HG03469 (cell line): ENCODE measurements around the gene NCKAP5.

Source experiments
- ATAC-seq: cut with Tn5 transposase; IDR thresholded peaks from one replicate; pipeline ENCODE4 v1.9.1; 2021; ENCODE audit warnings: mild to moderate bottlenecking, moderate library complexity, moderate number of reproducible peaks; ENCODE audit not compliant: unreplicated experiment

Gene NCKAP5

DNA sequence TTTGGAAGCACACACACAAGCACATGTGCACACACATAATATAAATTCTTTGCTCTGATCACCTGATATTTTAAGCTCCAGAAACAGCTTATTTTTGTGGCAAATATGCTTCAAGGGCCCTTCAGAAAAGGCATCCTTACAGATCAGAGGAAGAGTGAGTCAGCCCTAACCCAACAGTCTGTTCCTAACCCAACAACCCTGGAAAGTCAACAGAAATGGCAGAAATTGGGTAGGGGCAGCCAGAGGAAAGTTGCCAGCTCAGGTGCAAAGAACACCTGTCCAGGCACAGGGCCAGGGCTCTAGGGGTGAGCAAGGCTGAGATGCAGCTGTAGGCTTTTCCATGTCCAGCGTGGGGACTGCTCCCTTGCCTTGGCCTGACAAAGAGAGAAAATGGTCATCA, 6.4 kb upstream of the NCKAP5 start:
- no peak for ATAC-seq

DNA sequence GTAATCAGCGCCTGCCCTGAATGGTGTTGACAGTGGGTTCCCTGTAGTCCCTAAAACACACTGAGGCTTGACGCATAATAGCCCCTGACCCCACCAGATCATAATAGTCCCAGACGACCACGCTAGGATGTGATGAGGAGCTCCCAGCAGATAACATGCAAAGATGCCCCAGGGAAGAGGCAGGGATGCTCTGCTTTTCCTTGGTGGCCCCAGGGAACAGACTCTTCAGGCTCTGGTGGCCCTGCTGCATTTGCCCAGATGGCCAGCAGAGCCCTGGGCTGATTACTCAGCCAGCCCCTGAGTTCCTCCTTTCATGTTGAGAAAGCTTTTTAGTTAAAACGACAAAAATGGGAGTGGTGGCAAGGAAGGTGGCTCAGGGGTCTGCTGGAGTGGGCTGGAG, 5.9 kb upstream of the NCKAP5 start:
- ATAC-seq, result no peak

DNA sequence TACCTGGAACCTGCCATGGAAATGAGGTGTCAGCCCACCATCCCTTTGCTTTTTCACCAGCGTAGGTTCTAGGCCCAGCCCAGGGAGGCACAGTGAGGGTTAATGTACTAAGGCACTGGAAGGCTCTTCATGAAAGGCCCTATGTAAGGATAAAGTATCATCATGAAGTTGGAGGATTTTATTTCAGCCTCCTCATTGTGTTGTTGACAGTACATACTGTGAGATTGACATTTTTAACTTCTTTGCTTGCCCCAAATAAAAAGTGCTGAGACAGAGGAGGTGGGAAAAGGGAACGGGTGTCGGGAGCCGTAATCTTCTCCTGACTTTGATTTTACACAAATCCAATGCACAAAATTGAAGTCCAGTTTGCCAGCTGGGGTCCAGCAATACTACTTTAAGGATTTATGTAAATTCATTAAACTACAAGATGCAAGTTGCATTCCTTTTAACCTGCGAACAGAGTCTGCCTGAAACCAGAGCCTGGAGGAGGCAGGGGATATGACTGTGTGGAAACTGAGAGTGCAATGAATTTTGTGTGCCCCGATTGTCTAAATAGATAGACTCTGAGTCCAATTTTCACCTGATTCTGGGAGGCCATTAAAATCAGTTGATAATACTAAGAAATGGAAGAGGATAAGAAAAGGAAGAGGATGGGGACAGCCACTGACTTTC, 5.4 kb upstream of the NCKAP5 start:
- ATAC-seq, result no peak

DNA sequence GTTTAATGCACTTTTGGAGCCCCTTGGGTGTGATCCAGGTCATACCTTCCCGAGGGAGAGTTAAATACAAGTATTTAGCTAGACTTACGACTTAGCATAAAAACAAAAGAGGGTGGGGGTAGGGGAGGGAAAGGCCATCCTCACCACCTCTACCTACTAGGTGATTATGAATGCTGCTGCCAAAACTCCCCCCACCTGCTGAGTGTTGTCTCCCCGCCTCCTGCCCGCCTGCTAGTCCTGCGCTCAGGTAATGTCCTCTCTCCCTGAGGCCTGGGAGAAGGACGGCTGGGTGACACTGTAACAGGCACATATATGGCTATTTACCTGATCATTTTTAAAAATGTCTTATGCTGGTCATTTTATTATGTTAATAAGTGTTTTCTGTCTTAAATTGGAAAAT, 3.0 kb upstream of the NCKAP5 start:
- no peak for ATAC-seq

DNA sequence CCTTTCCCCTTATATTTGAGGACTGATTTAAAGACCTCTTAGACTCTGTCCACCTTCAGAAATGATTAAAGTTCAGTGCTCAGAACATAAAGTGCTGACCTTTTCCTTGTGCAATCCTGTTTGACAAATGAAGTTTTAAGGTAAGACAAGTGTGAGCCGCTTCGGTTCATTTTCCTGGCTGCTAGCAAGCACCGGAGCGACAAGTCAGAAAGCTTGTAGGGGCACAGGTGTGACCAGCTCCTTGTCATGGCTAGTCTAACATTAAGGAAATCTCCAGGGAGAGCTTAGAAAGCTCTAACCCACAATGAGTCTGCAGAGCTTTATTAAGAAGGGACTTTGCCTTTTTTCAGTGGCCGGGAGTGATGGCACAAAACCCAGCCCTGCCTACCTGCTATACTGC, 2.3 kb upstream of the NCKAP5 start:
- ATAC-seq, result no peak

DNA sequence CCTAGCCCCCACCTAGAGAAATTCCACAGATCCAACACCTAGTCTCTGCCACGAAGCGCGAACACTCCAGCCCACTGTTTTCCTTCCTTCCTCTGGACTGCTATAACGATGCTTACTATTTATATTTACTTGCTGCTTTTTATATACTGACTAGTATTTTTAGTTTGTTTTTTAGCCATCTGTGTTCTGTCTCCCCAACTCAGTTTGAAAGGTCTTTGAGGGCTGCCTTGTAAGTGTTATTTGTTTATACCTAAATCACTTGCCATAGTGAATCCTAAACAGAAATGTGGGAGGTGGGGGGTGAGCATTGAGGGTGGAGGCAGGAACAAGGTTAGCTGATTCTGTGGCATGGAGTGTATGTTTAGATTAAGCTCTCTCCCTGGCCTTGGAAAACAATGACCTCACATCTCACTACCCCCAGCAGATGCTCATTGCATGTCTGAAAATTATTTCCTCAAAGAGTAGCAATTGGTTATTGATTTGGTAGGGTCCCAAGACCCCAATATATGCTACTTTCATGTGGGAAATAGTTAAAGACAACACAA, 1.1 kb upstream of the NCKAP5 start:
- ATAC-seq, result no peak

DNA sequence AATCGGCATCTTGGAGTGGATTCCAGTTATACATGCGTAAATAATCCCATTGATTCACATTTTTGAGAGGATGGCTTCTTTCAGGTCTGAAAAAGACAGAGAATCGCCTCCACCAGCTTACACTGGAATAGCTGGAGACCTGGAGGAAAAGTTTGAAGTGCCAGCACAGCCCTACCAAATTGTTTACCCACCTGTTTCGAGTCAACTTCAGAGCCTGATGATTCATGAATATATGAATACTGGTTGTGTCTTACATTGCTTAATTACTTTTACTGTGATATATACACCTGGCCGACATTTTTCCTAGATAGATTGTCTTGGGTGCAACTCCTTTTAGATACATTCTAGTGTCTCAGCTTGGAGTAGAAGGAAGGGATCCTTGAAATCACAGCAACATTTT, 335 bp upstream of the NCKAP5 start:
- no peak for ATAC-seq

DNA sequence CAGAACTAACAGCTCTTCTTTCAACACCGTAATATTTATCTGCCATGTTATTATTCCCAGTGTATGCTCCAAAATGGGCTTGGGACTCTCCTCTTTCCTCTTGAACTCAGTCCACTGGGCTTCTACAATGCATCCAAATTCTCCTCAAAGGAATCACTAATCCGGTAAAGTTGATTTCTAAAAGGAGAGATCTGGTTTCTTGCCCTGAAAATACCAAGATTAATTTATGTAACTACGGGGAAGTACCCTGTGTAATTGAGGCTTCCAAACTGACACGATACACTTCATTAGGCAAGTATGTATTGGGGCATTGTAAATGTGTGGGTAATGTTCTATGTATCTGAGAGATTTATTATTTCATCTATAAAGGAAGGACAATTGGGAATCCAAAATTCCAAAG, 5.7 kb downstream of the NCKAP5 start:
- no peak for ATAC-seq

DNA sequence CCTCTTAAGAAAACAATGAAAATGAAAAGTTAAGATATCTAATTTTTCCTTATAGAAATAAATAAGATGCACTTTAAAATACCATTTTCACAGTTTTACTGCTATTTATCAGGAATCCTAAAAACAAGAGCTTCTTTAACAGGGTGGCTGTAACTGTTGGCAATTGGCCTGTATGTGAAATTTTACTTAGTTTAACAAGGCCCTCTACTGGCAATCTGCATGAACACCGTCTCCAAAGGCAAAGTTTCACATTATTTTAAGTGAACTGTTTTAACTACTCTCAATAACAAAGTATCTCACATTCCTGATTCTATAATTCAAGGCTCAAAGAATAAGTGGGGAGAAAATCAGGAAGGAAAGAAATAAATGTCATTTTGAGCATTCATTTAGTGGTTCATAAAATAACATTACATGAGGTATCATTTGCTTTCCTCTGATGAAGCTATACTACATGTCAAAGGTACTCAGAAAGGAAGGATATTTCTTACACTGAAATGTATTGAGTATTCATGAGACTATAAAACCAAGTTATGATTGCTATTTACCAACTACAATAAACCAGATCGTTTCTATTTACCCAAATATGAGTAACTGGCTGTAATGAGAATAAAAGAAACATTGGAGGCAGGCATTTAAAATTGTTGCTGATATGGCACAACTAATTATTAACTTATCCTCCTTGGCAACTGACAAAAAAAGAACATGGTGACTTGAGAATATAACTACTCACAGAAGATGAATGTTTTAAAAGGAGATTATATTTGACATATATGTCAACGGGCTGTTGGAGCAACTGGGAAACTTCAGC, 7.0 kb downstream of the NCKAP5 start:
- ATAC-seq, result peak; percentile 53

DNA sequence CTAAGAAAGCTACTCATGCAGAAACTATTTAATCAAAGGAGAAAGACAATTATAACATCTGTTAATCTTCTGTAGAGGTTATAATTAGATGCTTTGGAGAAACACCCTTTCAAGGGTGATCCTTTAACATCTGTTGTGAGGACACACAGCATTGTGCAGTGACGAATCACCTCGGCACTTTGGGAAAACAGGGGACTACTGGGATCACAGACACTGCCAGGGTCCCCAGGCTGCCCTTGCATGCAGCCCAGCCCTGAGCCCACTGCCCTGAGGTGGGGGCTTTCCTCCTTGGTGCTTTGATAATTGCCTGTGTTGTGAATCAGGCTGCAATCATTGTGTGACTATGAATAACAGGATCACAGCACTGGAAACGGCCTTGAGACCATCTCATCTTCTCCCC, 10.6 kb downstream of the NCKAP5 start:
- ATAC-seq, result no peak

DNA sequence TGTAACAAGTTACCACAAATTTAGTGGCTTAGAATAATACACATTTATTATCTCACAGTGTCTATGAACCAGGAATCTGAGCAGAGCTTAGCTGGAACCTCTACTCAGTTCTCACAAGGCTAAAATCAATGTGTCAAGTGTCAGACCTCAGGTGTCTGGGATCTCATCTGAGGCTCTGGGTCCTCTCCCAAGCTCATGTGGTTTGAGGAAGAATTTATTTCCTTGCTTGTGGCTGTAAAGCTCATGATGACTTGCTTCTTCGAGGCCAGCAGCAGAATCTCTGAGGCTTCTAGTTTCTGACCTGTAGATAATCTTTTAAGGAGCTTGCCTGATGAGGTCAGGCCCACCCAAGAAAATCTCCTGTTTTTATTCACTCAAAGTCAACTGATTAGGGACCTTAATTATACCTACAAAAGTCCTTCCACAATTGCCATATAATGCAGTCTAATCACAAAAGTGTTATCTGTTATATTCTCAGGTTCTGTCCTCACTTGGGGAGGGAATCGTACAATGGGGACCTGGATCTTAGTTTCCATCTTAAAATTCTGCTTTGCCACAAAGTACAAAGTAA, 14.3 kb downstream of the NCKAP5 start:
- ATAC-seq, result no peak

DNA sequence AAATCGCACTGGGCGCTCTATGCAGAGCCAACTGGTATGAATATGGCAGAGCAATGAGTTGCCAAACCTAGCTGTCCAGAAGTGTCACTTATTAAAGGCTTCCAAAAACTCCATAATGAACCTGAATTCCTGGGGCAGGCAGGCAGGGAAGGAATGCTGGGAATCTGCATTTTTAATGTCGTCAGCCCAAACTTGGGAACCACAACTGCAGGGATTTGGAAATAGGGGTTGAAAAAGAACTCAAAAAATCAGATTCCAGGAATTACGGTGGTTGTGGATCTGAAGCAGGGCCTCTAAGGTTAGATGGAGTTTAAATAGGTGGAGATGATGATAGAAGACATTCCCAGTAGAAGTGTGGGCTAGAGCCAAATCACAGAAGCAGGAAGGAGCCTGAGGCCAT, 15.0 kb downstream of the NCKAP5 start:
- no peak for ATAC-seq

DNA sequence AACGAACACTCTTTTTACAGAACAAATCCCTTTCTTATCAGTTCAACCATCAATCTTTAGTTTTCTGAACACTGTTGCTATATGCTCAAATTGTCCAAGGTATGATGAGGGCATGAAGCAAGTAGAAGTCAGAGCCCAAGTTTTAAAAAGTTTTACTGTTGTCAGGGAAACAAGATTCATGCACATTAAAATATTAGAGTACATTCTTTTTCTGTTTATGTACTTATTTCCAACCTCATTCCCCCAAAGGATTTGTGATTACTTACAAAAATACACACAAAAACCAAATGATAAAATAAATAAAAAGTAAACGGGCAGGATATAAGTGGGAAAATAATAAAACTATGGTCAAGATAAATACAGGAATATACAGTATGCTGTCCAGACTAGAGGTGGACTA, 15.4 kb downstream of the NCKAP5 start:
- no peak for ATAC-seq

DNA sequence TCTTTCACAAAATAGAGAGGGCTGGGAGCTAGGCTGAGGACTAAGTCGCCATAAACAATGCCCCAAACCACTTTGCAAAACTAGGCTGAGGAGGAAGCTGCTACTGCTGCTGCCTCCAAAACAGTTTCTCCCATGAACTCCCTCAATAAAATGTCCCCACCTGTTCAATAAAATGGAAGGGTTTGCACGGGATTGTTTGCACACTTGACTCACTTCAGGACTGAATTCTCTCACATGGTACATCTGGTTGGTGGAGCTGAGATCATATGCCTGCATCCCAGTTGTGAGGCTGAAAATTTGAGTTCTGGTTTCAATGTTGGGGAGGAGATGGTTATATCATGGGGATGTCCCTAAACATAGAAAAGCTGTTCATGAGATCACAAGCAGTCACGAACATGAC, 26.5 kb downstream of the NCKAP5 start:
- ATAC-seq, result no peak

DNA sequence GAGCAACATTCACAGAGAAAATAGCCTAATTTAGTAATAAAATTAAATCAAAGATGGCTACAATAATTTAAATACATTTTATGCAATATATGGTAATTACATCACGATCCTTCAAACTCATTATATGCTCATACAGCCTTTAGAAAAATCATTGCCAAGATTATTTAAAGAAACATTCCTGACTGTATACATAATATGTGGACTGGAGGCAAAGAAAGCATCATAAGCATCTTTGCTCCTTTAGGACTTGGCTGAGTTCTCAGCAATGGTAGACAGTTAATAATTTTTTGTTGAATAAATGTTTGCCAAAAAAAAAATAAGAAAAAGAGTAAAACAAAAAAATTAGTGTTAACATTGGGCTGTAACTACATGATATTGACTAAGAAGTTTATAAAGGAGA, 26.9 kb downstream of the NCKAP5 start:
- no peak for ATAC-seq

DNA sequence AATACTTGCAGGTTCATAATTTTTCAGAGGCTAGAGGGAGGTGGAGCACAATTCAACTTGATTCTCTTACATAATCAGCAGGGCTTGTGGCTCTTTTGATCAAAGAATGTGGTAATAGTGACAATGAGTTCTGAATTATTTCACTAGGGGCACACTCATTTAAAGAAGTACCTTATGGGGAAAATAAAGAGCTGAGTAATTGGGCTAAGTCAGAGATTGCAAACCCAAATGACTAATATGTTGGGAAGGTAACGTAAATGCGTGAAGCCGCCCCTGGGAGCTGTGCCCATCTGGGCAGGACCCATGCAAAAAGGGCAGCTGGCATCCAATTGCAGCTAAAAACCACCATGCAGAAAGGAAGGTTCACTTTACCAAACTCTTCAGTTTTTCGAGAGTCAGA, 35.3 kb downstream of the NCKAP5 start:
- ATAC-seq, result no peak

DNA sequence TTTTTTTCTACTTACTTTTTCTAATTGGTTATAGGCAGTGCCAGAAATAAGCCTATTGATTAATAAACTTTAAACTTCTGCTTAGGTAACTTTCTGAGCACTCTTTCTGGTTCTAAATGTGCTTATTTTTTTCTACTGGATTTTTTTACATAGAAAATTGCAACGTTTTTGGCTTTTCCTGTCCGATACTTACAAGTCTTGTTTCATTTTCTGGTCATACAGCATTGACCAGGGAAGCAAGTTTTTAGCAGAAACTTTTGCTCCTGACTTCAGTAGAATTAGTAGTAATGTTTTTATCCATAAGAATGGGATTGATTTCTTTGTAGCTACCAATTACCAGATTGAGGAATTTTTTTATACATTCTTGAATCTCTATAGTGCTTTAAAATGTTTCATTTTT, 36.9 kb downstream of the NCKAP5 start:
- no peak for ATAC-seq

DNA sequence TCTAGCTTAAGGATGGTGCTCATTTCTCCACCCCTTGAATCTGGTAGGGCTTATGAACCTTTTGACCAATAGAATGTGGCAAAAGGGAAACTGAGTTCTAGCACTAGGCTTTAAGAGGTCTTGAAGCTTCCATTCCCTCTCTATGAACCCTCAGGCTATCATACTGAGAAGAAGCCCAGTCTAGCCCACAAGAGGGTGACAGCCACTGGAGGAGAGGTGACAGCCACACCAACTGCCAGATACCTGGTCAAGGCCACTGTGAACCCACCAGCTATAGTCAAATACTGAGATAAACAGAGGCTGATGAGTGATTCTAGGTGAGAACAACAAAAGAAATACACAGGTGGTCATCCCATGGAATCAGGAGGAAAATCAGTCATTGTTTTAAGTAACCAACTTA, 37.6 kb downstream of the NCKAP5 start:
- ATAC-seq, result no peak

DNA sequence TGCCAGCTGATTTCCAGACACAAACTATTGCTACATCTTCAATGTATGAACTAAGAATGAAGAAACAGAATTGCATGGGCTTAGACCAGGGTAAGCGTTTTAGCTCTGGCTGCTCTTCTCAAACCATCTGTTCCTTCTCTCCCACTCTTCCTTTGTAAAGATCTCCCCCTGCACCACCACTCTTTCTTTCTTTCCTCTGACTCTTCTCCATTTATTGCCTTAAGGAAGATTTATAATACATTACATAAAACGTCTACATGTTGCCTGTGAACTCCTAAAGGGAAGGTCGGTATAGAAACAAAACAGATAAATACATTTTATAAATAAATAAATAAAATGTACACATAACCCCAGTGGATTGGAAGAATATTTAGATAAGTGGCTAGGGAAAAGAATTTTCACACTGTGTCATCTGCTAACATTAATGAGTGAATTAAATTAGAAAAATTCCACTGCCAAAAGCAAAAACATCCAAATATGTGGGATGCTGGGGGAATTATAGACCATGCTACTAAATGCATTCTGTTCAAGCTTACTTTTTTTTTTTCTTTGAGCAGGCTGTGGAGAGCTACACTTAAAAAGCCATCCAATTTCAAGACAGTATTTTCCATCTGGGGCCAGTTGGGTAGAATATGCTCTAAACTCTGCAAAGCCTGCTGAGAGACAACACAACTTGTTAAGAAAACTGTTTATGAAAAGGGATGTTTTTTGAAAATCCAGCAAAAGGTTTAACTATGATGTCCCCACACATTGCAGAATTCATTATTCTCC, 41.5 kb downstream of the NCKAP5 start:
- ATAC-seq, result no peak

DNA sequence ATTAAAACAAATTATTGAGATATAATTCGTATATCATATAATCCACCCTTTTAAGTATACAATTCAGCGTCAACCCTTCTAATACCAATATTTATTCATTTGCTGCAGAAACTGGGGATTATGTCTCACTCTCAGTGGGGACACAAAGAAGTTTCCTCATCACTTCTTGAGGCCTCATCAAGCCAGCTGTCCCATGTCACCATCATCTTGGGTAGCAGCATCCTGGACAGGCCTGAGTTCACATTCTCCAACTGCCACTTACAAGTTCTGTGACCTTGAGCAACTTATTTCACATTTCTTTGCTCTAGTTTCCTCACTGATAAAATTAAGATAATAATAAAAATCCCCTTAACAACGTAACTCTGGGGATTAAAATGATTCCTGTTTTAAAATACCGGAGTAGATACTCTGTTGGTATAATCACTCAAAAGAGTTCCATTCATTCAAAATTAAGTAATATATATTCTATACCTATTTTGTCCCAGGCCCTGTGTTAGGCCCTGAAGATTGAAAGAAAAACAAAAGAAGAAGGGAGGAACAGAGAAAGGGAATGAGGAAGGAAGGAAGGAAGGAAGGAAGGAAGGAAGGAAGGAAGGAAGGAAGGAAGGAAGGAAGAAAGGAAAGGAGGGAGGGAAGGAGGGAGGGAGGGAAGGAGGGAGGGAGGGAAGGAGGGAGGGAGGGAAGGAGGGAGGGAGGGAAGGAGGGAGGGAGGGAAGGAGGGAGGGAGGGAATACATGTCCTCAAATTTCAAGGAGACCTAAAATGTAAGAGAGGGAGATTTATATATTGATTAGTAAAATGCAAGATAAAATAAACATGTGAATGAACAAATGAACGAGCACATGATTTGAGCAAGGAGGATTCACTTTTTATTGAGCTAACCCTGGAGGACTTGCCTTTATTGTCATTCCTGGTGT, 42.4 kb downstream of the NCKAP5 start:
- no peak for ATAC-seq
